Measurements from ENCODE around the gene HDGFL2. TPM values are rescaled to one million over a fixed set of nuclear protein-coding genes. Genes with fewer than 3 reads are reported as not detected.

HDGFL2 gene
- total RNA-seq, 2 experiments from 2014 or later: 56.5 to 58.0 TPM

- POLR2A ChIA-PET: no interaction called here
- H3K36me3 Mint-ChIP-seq: no peaks in the 10 kb centered on the region
- DNase-seq: no peak
- ATAC-seq (ENCODE audit: low read depth): no peak
- H3K27ac Mint-ChIP-seq: no peak overlapping the region
- H3K4me3 Mint-ChIP-seq: no peak overlapping the region
- H3K9me3 Mint-ChIP-seq: no peaks in the 10 kb centered on the region
- no peaks in the 10 kb centered on the region for H3K4me1 Mint-ChIP-seq
- H3K27me3 Mint-ChIP-seq: no peaks in the 10 kb centered on the region
Measured at GRCh38 chr19:4550479-4551050, 78.5 kb downstream of the HDGFL2 start.

Small RNA genes lying within 50 kb of the gene (microRNA-seq; reads per million reads assigned to microRNA genes)
- gene MIR4746: 4.9 reads per million

Other genes starting within 250 kb of the HDGFL2 start
- gene EBI3, start 242.8 kb upstream of the HDGFL2 start, total RNA-seq: under 1 TPM; 0.33 to 0.34 TPM
- 10 to 100 TPM; 27.9 to 29.0 TPM for gene YJU2, start 225.2 kb upstream of the HDGFL2 start, total RNA-seq
- gene SHD, start 193.0 kb upstream of the HDGFL2 start, total RNA-seq: not detected
- 10 to 100 TPM; 49.3 to 50.5 TPM for gene TMIGD2, start 169.9 kb upstream of the HDGFL2 start, total RNA-seq
- gene FSD1, start 167.7 kb upstream of the HDGFL2 start, total RNA-seq: 10 to 100 TPM; 20.8 to 21.8 TPM
- 1 to 10 TPM; 8.4 to 8.8 TPM for gene STAP2, start 133.5 kb upstream of the HDGFL2 start, total RNA-seq
- gene MPND, start 128.7 kb upstream of the HDGFL2 start, total RNA-seq: 10 to 100 TPM; 23.7 to 26.2 TPM
- 10 to 100 TPM; 54.6 to 56.8 TPM for gene SH3GL1, start 71.8 kb upstream of the HDGFL2 start, total RNA-seq
- gene CHAF1A, start 69.7 kb upstream of the HDGFL2 start, total RNA-seq: 10 to 100 TPM; 77.0 to 79.1 TPM
- gene UBXN6, start 14.5 kb upstream of the HDGFL2 start, total RNA-seq: 10 to 100 TPM; 50.0 to 56.7 TPM
- gene PLIN4, start 46.2 kb downstream of the HDGFL2 start, total RNA-seq: under 1 TPM; 0.06 to 0.11 TPM
- 1 to 10 TPM in 1 of 2 experiments, under 1 TPM in 1; 0.37 to 1.1 TPM for gene PLIN5, start 62.9 kb downstream of the HDGFL2 start, total RNA-seq
- gene LRG1, start 67.7 kb downstream of the HDGFL2 start, total RNA-seq: not detected
- gene SEMA6B, start 87.4 kb downstream of the HDGFL2 start, total RNA-seq: 1 to 10 TPM in 1 of 2 experiments, under 1 TPM in 1; 1.00 to 1.3 TPM
- gene TNFAIP8L1, start 167.2 kb downstream of the HDGFL2 start, total RNA-seq: 10 to 100 TPM; 18.9 to 19.5 TPM
- 10 to 100 TPM; 33.3 to 34.8 TPM for gene MYDGF, start 198.0 kb downstream of the HDGFL2 start, total RNA-seq